Caco-2 (cell line): ENCODE data around the gene CHST9. TPM values are rescaled to one million over a fixed set of nuclear protein-coding genes. Genes with fewer than 3 reads are reported as not detected.

Experiments used
- BruUV-seq: library from RNA; stranded (reverse); fragments of 400-500 nt; replicated peaks from 2 replicates; lab custom pipeline; 2021; lab: Mats Ljungman, UMichigan
- CTCF ChIA-PET: fragments of 300-600 bp; sonication (Branson Sonifier 250); formaldehyde crosslinking; loops from one replicate; lab custom pipeline; 2022; ENCODE audit warnings: antibody characterized with exemption; lab: Charles Lee
- POLR2A ChIA-PET: fragments of 300-600 bp; sonication (Branson Sonifier 250); formaldehyde crosslinking; loops from one replicate; lab custom pipeline; 2022; ENCODE audit warnings: antibody characterized with exemption; lab: Charles Lee
- DNase-seq, 2 experiments: peaks; one replicate each; pipeline versions ENCODE4 v3.0.0 to v3.0.0-alpha.2; 2020 to 2022
- H3K27me3 ChIP-seq: replicated peaks from 2 replicates; pipeline ENCODE4 v1.6.0; 2011; ENCODE audit warnings: low read length; ENCODE audit not compliant: control insufficient read depth, insufficient read depth
- H3K36me3 ChIP-seq: 2 replicates; pipeline ENCODE4 v1.5.1; 2011; ENCODE audit warnings: low read length; ENCODE audit not compliant: control insufficient read depth, insufficient read depth
- H3K4me1 ChIP-seq: fragments of 250-450 bp; sonication (Bioruptor Pico); 2 replicates; pipeline ENCODE4 v1.5.1; 2020; ENCODE audit warnings: mild to moderate bottlenecking
- H3K4me3 ChIP-seq: 2 replicates; pipeline ENCODE4 v1.5.1; 2011; ENCODE audit warnings: low read depth, mild to moderate bottlenecking, control low read depth, low read length
- H3K9me3 ChIP-seq: fragments of 250-450 bp; sonication (Bioruptor Pico); 2 replicates; pipeline ENCODE4 v1.5.1; 2020; ENCODE audit warnings: mild to moderate bottlenecking, moderate library complexity
- H3K27ac Mint-ChIP-seq: one replicate; pipeline ENCODE4 v1.8.0; 2022; ENCODE audit warnings: mixed read lengths; ENCODE audit not compliant: unreplicated experiment
- H3K27me3 Mint-ChIP-seq: one replicate; pipeline ENCODE4 v1.8.0; 2022; ENCODE audit warnings: mixed read lengths; ENCODE audit not compliant: insufficient read depth, unreplicated experiment
- H3K36me3 Mint-ChIP-seq: one replicate; pipeline ENCODE4 v1.8.0; 2022; ENCODE audit warnings: mild to moderate bottlenecking, mixed read lengths; ENCODE audit not compliant: insufficient read depth, unreplicated experiment
- H3K4me1 Mint-ChIP-seq: one replicate; pipeline ENCODE4 v1.8.0; 2022; ENCODE audit warnings: low read depth, mixed read lengths; ENCODE audit not compliant: unreplicated experiment
- H3K4me3 Mint-ChIP-seq: one replicate; pipeline ENCODE4 v1.8.0; 2022; ENCODE audit warnings: mild to moderate bottlenecking, moderate library complexity, mixed read lengths; ENCODE audit not compliant: unreplicated experiment
- H3K9me3 Mint-ChIP-seq: one replicate; pipeline ENCODE4 v1.8.0; 2022; ENCODE audit warnings: mixed read lengths; ENCODE audit not compliant: unreplicated experiment
- CTCF ChIP-seq, 2 experiments: fragments of 200-600 bp in 1 of 2; IDR thresholded peaks; 1 replicate in 1 of 2; 2 replicates in 1 of 2; pipeline versions ENCODE4 v1.5.1 to v1.8.0; 2011 to 2022; ENCODE audit warnings: antibody characterized with exemption in 1 of 2, control low read depth in 1 of 2, inconsistent platforms in 1 of 2, low read depth in 1 of 2, low read length in 1 of 2, mild to moderate bottlenecking in 1 of 2, moderate library complexity in 1 of 2; ENCODE audit not compliant: insufficient read depth in 1 of 2, severe bottlenecking in 1 of 2, unreplicated experiment in 1 of 2
- intact Hi-C: fragments of 100-400 bp; cut with micrococcal nuclease; formaldehyde crosslinking; loops from one replicate; pipeline ENCODE4 v1.10.0; 2022; ENCODE audit not compliant: unreplicated experiment
- total RNA-seq: library from RNA; stranded (reverse); gene quantifications from 2 replicates; pipeline ENCODE4 v1.2.3, GENCODE V29; 2022

Gene CHST9
- total RNA-seq, 1 experiment from 2014 or later: 26.5 TPM

GRCh38 chr18:27073404-27073830 lies 111.7 kb downstream of the CHST9 start:
- DNase-seq: no peak
- no peaks in the 10 kb centered on the region for H3K4me1 Mint-ChIP-seq
- ChIA-PET CTCF (no interaction called here), POLR2A (no interaction called here)
- no peak overlapping the region for H3K27ac Mint-ChIP-seq
- Histone ChIP-seq H3K4me3 (no peak overlapping the region), H3K4me1 (no peaks in the 10 kb centered on the region), H3K9me3 (no peaks in the 10 kb centered on the region), H3K27me3 (no peaks in the 10 kb centered on the region), H3K36me3 (no peaks in the 10 kb centered on the region)
- BruUV-seq: no TSS peak
- TF ChIP-seq CTCF (IDR thresholded peaks at IDR 0.05; ENCODE audit: insufficient read depth in 1 of 2, low read depth in 1 of 2, low read length in 1 of 2, severe bottlenecking in 1 of 2, unreplicated experiment in 1 of 2): no peak
- intact Hi-C loops: no loop called here
- H3K4me3 Mint-ChIP-seq: no peak overlapping the region
- H3K9me3 Mint-ChIP-seq: no peaks in the 10 kb centered on the region
- H3K36me3 Mint-ChIP-seq: peaks cover 6% of the 10 kb centered on the region
- H3K27me3 Mint-ChIP-seq: no peaks in the 10 kb centered on the region

GRCh38 chr18:27064673-27065072 lies 120.4 kb downstream of the CHST9 start:
- Mint-ChIP-seq H3K27me3 (no peaks in the 10 kb centered on the region), H3K36me3 (peaks cover 25% of the 10 kb centered on the region), H3K4me3 (no peak overlapping the region), H3K27ac (no peak overlapping the region), H3K4me1 (peaks cover 7% of the 10 kb centered on the region), H3K9me3 (no peaks in the 10 kb centered on the region)
- H3K4me1 ChIP-seq: peaks cover 26% of the 10 kb centered on the region
- intact Hi-C loops: loop anchor here (5.0 kb wide), 1 partner anchor 78 kb away; no protein-coding TSS in a partner anchor
- H3K27me3 ChIP-seq: no peaks in the 10 kb centered on the region
- no peak for DNase-seq
- no peaks in the 10 kb centered on the region for H3K9me3 ChIP-seq
- no peak for TF ChIP-seq CTCF (IDR thresholded peaks at IDR 0.05; ENCODE audit: insufficient read depth in 1 of 2, low read depth in 1 of 2, low read length in 1 of 2, severe bottlenecking in 1 of 2, unreplicated experiment in 1 of 2)
- no peaks in the 10 kb centered on the region for H3K36me3 ChIP-seq
- ChIA-PET CTCF (no interaction called here), POLR2A (no interaction called here)
- no TSS peak for BruUV-seq
- H3K4me3 ChIP-seq: no peak overlapping the region

GRCh38 chr18:27062802-27063201 lies 122.3 kb downstream of the CHST9 start:
- Mint-ChIP-seq H3K36me3 (peaks cover 25% of the 10 kb centered on the region), H3K27me3 (no peaks in the 10 kb centered on the region), H3K4me1 (peaks cover 7% of the 10 kb centered on the region), H3K9me3 (no peaks in the 10 kb centered on the region), H3K4me3 (no peak overlapping the region), H3K27ac (no peak overlapping the region)
- no peaks in the 10 kb centered on the region for H3K9me3 ChIP-seq
- no TSS peak for BruUV-seq
- H3K4me1 ChIP-seq: peaks cover 31% of the 10 kb centered on the region
- no peak for DNase-seq
- H3K36me3 ChIP-seq: no peaks in the 10 kb centered on the region
- no peaks in the 10 kb centered on the region for H3K27me3 ChIP-seq
- POLR2A ChIA-PET: no interaction called here
- TF ChIP-seq CTCF (IDR thresholded peaks at IDR 0.05; ENCODE audit: insufficient read depth in 1 of 2, low read depth in 1 of 2, low read length in 1 of 2, severe bottlenecking in 1 of 2, unreplicated experiment in 1 of 2): no peak
- no peak overlapping the region for H3K4me3 ChIP-seq
- CTCF ChIA-PET: no interaction called here
- intact Hi-C loops: loop anchor here (5.0 kb wide), 1 partner anchor 79 kb away; no protein-coding TSS in a partner anchor
